SK-N-SH (cell line): ENCODE measurements around the gene PRICKLE3. TPM values are rescaled to one million over a fixed set of nuclear protein-coding genes. Genes with fewer than 3 reads are reported as not detected.

Experiments used
- CTCF ChIA-PET: fragments of 300-600, 350-600 bp; formaldehyde crosslinking; extraction: SDS; loops from one replicate; lab custom pipeline; 2021; lab: Yijun Ruan, JAX
- POLR2A ChIA-PET: fragments of 350-600 bp; sonication (Branson Sonifier 250); formaldehyde crosslinking; extraction: SDS; loops from one replicate; lab custom pipeline; 2020; ENCODE audit warnings: antibody characterized with exemption, inconsistent platforms; lab: Yijun Ruan, JAX
- DNase-seq: peaks from one replicate; pipeline ENCODE4 v3.0.0; 2012
- H2AFZ ChIP-seq: fragments of 200-600 bp; sonication (generic); 2 replicates; pipeline ENCODE4 v1.8.1; 2016; ENCODE audit warnings: antibody characterized with exemption, mild to moderate bottlenecking, low read depth
- H3F3A ChIP-seq: fragments of 200-600 bp; sonication (generic); replicated peaks from 2 replicates; pipeline ENCODE3; 2016; ENCODE audit warnings: antibody characterized with exemption, mild to moderate bottlenecking; ENCODE audit not compliant: insufficient read depth
- H3K27ac ChIP-seq, 2 experiments: fragments of 200-500 bp in 1 of 2; fragments of 200-600 bp in 1 of 2; sonication (Bioruptor generic) in 1 of 2; sonication (generic), shearing (Covaris generic) in 1 of 2; 2 replicates each; pipeline versions ENCODE4 v1.5.1 to v1.6.1; 2014 to 2016; ENCODE audit warnings: low read depth in 2 of 2, inconsistent platforms in 1 of 2, low read length in 1 of 2, mild to moderate bottlenecking in 1 of 2, mixed read lengths in 1 of 2
- H3K27me3 ChIP-seq: fragments of 200-600 bp; sonication (generic), shearing (Covaris generic); 2 replicates; pipeline ENCODE4 v1.6.1; 2016; ENCODE audit warnings: mixed run types; ENCODE audit not compliant: insufficient read depth
- H3K36me3 ChIP-seq, 2 experiments: fragments of 200-500 bp in 1 of 2; fragments of 200-600 bp in 1 of 2; sonication (Bioruptor generic) in 1 of 2; sonication (generic) in 1 of 2; replicated peaks in 1 of 2; 2 replicates each; pipeline versions ENCODE3 to v1.5.1; 2014 to 2016; ENCODE audit warnings: low read length in 1 of 2, mild to moderate bottlenecking in 1 of 2; ENCODE audit not compliant: insufficient read depth in 2 of 2, control insufficient read depth in 1 of 2
- H3K4me1 ChIP-seq, 2 experiments: fragments of 200-500 bp in 1 of 2; fragments of 200-600 bp in 1 of 2; sonication (Bioruptor generic) in 1 of 2; sonication (generic), shearing (Covaris generic) in 1 of 2; 2 replicates each; pipeline versions ENCODE4 v1.5.1 to v1.6.1; 2014 to 2016; ENCODE audit warnings: low read depth in 1 of 2, low read length in 1 of 2, mixed run types in 1 of 2; ENCODE audit not compliant: insufficient read depth in 2 of 2, control insufficient read depth in 1 of 2
- H3K4me2 ChIP-seq: fragments of 200-600 bp; sonication (generic), shearing (Covaris generic); 2 replicates; pipeline ENCODE4 v1.6.1; 2017; ENCODE audit warnings: mixed run types
- H3K4me3 ChIP-seq, 2 experiments: fragments of 200-500 bp in 1 of 2; fragments of 200-600 bp in 1 of 2; sonication (Bioruptor generic) in 1 of 2; sonication (generic), shearing (Covaris generic) in 1 of 2; 2 replicates each; pipeline versions ENCODE4 v1.5.1 to v1.8.1; 2014 to 2016; ENCODE audit warnings: low read depth in 2 of 2, inconsistent platforms in 1 of 2, low read length in 1 of 2, mild to moderate bottlenecking in 1 of 2, mixed read lengths in 1 of 2, moderate library complexity in 1 of 2
- H3K79me2 ChIP-seq: fragments of 200-600 bp; sonication (generic); 2 replicates; pipeline ENCODE4 v1.8.1; 2017; ENCODE audit warnings: mild to moderate bottlenecking; ENCODE audit not compliant: insufficient read depth
- H3K9ac ChIP-seq: fragments of 200-600 bp; sonication (generic); 2 replicates; pipeline ENCODE4 v1.6.1; 2017; ENCODE audit warnings: mixed run types
- H3K9me2 ChIP-seq: fragments of 200-600 bp; sonication (generic); 2 replicates; pipeline ENCODE4 v1.6.1; 2017; ENCODE audit warnings: mixed run types
- H3K9me3 ChIP-seq: fragments of 200-600 bp; sonication (generic); 2 replicates; pipeline ENCODE4 v1.6.1; 2017; ENCODE audit warnings: mixed run types, mild to moderate bottlenecking, moderate library complexity
- H4K20me1 ChIP-seq: fragments of 200-600 bp; sonication (generic); 2 replicates; pipeline ENCODE4 v1.6.1; 2017; ENCODE audit warnings: mild to moderate bottlenecking, mixed run types; ENCODE audit not compliant: insufficient read depth
- CHD2 ChIP-seq: fragments of 150-350 bp; IDR thresholded peaks from 2 replicates; pipeline ENCODE4 v1.6.1; 2018; ENCODE audit warnings: low read length; ENCODE audit not compliant: partially characterized antibody
- EP300 ChIP-seq, 2 experiments: IDR thresholded peaks; 2 replicates each; pipeline versions ENCODE4 v1.4.0 to v1.6.1; 2012; ENCODE audit warnings: borderline replicate concordance in 1 of 2, low read depth in 1 of 2, low read length in 1 of 2
- GATA2 ChIP-seq: sonication (generic); formaldehyde crosslinking; IDR thresholded peaks from 2 replicates; pipeline ENCODE4 v1.5.0; 2020; ENCODE audit warnings: mild to moderate bottlenecking, missing genetic modification reagents
- MXI1 ChIP-seq: IDR thresholded peaks from 2 replicates; pipeline ENCODE4 v1.6.1; 2012; ENCODE audit warnings: mild to moderate bottlenecking, low read depth, low read length, improper control_type of control experiment
- NRF1 ChIP-seq: IDR thresholded peaks from 2 replicates; pipeline ENCODE4 v1.6.1; 2012; ENCODE audit warnings: low read depth, mild to moderate bottlenecking, low read length
- POLR2AphosphoS5 ChIP-seq: IDR thresholded peaks from 2 replicates; pipeline ENCODE4 v1.6.1; 2012; ENCODE audit warnings: low read depth, low read length
- RAD21 ChIP-seq: IDR thresholded peaks from 2 replicates; pipeline ENCODE4 v1.6.1; 2012; ENCODE audit warnings: mild to moderate bottlenecking, low read length
- RCOR1 ChIP-seq: fragments of 150-350 bp; IDR thresholded peaks from 2 replicates; pipeline ENCODE4 v1.6.1; 2017; ENCODE audit warnings: antibody characterized with exemption, low read length
- TAF1 ChIP-seq: IDR thresholded peaks from 2 replicates; pipeline ENCODE4 v1.6.1; 2012; ENCODE audit warnings: low read depth, mild to moderate bottlenecking, low read length, moderate library complexity, borderline replicate concordance
- TCF12 ChIP-seq: IDR thresholded peaks from 2 replicates; pipeline ENCODE4 v1.4.0; 2012
- YY1 ChIP-seq: IDR thresholded peaks from 2 replicates; pipeline ENCODE4 v1.4.0; 2012; ENCODE audit warnings: low read depth, mild to moderate bottlenecking
- WGBS: methylation state at CpG from one replicate; pipeline ENCODE4 v1.1.6; 2017; ENCODE audit warnings: low lambda C conversion rate; 5-methylcytosine and 5-hydroxymethylcytosine counted together
- polyA plus RNA-seq, 3 experiments: library from polyadenylated mRNA; depleted of rRNA; stranded (reverse); fragments of >200 nt; gene quantifications; 2 replicates each; pipeline ENCODE4 v1.2.3, GENCODE V29; 2012
- TF ChIP-seq, protein P1 (sequence below): IDR thresholded peaks from 2 replicates; pipeline ENCODE4 v1.6.1; 2012; ENCODE audit warnings: mild to moderate bottlenecking, low read depth, low read length, moderate library complexity
- TF ChIP-seq, protein P2 (sequence below): IDR thresholded peaks from 2 replicates; pipeline ENCODE4 v1.4.0; 2012; ENCODE audit warnings: low read depth
- TF ChIP-seq, protein P3 (sequence below): IDR thresholded peaks from 2 replicates; pipeline ENCODE4 v1.4.0; 2012; ENCODE audit warnings: low read depth, borderline replicate concordance

The PRICKLE3 gene
- polyA plus RNA-seq, 1 of the 3 experiments (the other 2 are of a cell fraction) = 0.07 TPM

DNA sequence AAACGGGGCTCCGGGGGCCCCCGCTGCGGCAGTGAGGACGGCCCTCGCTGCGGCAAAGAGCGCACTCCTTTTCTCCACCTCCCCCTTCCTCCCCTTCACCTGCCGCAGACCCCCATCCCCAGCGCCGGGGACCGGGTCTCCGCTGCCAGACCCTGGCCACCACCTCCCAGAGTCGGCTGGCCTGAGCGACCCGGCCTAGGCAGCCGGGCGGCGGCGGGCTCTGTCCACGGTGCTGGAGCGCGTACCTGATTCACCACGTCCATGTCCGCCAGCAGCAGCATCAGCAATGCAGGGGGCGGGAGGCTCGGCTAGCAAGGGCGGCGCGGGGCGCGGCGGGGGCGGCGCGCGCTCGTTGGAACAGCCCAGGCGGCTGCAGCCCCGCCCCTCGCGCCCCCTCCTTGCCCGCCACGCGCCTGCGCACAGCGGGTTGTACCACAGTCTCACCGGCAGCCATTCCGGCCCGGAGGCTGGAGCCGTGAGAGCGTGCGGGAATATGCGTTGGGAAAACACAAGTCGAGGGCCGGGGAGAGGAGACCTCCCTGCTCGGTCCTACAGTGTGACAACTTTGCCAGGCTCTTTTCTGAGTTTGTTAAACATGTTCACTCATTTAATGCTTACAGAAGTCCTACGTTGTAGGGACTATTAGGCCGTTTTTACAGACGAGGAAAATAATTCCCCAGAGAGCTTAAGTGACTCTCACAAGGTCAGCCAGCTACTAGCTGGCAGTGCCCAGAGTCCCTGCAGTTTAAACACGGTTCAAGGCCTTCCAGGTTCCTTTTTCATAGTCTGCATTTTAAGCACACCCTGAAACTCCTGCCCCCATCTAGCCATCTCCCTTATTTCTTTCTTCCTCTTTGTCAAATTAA, 14.0 kb upstream of the PRICKLE3 start, which contains the start of gene SYP:
Gene SYP (minus strand): TSS at position 288 of the 866 bp plus-strand sequence. CDS start 7 bp downstream, at position 281.
- Histone ChIP-seq H3F3A (no peaks in the 10 kb centered on the region), H3K27ac (peak within 1 kb of the TSS in 1 of 2 experiments; percentile 71; a peak in 2 of 4 replicates), H3K9me2 (no peaks in the 10 kb centered on the region), H3K4me1 (no peaks in the 10 kb centered on the region; a peak in 1 of 4 replicates), H3K27me3 (peaks cover 24% of the 10 kb centered on the region), H3K9me3 (no peaks in the 10 kb centered on the region), H3K4me2 (peak within 1 kb of the TSS; percentile 71), H3K9ac (no peak within 1 kb of the TSS), H3K36me3 (no peaks in the 10 kb centered on the region), H3K79me2 (no peaks in the 10 kb centered on the region), H2AFZ (peak within 1 kb of the TSS; percentile 91; the same call in 1 of the 2 replicates), H3K4me3 (peak within 1 kb of the TSS; percentile 42 to 49)
- POLR2A ChIA-PET = no interaction called here
- DNase-seq = peak; percentile 99
- CTCF ChIA-PET = no interaction called here
- 2% methylated on average over 23 of the region's 61 CpGs for WGBS
- TF ChIP-seq GATA2 (no peak), TAF1 (peak; percentile 70; the same call in 1 of the 2 replicates), CHD2 (peak; percentile 33), TCF12 (no peak), RCOR1 (no peak; the same call in 1 of the 2 replicates), POLR2AphosphoS5 (peak; percentile 89), YY1 (peak; percentile 81; the same call in 1 of the 2 replicates), NRF1 (peak; percentile 85), MXI1 (peak; percentile 75), RAD21 (0 out of 2 replicates have a peak, but pooled peaks have one; percentile 3), EP300 (IDR thresholded peaks at IDR 0.05; ENCODE audit: borderline replicate concordance in 1 of 2, low read depth in 1 of 2, low read length in 1 of 2) (peak; percentile 89 to 96; a peak in 3 of 4 replicates)
- TF ChIP-seq, protein P1, sequence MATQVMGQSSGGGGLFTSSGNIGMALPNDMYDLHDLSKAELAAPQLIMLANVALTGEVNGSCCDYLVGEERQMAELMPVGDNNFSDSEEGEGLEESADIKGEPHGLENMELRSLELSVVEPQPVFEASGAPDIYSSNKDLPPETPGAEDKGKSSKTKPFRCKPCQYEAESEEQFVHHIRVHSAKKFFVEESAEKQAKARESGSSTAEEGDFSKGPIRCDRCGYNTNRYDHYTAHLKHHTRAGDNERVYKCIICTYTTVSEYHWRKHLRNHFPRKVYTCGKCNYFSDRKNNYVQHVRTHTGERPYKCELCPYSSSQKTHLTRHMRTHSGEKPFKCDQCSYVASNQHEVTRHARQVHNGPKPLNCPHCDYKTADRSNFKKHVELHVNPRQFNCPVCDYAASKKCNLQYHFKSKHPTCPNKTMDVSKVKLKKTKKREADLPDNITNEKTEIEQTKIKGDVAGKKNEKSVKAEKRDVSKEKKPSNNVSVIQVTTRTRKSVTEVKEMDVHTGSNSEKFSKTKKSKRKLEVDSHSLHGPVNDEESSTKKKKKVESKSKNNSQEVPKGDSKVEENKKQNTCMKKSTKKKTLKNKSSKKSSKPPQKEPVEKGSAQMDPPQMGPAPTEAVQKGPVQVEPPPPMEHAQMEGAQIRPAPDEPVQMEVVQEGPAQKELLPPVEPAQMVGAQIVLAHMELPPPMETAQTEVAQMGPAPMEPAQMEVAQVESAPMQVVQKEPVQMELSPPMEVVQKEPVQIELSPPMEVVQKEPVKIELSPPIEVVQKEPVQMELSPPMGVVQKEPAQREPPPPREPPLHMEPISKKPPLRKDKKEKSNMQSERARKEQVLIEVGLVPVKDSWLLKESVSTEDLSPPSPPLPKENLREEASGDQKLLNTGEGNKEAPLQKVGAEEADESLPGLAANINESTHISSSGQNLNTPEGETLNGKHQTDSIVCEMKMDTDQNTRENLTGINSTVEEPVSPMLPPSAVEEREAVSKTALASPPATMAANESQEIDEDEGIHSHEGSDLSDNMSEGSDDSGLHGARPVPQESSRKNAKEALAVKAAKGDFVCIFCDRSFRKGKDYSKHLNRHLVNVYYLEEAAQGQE = peak; percentile 99
- TF ChIP-seq, protein P2, sequence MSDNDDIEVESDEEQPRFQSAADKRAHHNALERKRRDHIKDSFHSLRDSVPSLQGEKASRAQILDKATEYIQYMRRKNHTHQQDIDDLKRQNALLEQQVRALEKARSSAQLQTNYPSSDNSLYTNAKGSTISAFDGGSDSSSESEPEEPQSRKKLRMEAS = peak; percentile 66
- TF ChIP-seq, protein P3, sequence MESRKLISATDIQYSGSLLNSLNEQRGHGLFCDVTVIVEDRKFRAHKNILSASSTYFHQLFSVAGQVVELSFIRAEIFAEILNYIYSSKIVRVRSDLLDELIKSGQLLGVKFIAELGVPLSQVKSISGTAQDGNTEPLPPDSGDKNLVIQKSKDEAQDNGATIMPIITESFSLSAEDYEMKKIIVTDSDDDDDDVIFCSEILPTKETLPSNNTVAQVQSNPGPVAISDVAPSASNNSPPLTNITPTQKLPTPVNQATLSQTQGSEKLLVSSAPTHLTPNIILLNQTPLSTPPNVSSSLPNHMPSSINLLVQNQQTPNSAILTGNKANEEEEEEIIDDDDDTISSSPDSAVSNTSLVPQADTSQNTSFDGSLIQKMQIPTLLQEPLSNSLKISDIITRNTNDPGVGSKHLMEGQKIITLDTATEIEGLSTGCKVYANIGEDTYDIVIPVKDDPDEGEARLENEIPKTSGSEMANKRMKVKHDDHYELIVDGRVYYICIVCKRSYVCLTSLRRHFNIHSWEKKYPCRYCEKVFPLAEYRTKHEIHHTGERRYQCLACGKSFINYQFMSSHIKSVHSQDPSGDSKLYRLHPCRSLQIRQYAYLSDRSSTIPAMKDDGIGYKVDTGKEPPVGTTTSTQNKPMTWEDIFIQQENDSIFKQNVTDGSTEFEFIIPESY = peak; percentile 85; the same call in 1 of the 2 replicates
- TF ChIP-seq, all 33 proteins: peak for 11
- no peaks in the 10 kb centered on the region for H4K20me1 ChIP-seq
